ENCODE measurements around the gene SPATS2.

DNA sequence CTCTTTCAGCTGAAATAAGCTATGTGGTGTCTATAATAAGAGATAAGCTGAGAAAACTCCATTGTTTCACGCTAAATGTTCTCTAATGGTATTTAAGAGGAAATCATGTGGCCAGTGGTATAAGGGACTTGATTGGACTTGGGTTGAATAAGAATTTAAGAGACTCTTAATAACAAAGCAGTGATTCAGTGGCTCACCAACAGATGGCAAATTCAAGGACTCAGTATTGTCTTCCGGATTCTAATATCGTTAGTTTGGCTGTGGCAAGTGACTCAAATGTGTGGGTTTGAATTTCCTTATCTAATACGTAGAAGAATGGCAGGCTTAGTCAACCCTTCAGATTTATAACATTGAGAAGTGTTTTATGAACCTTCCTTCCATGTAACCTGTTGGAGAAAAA lies 122.5 kb downstream of the SPATS2 start:
- TF ChIP-seq, protein P1, sequence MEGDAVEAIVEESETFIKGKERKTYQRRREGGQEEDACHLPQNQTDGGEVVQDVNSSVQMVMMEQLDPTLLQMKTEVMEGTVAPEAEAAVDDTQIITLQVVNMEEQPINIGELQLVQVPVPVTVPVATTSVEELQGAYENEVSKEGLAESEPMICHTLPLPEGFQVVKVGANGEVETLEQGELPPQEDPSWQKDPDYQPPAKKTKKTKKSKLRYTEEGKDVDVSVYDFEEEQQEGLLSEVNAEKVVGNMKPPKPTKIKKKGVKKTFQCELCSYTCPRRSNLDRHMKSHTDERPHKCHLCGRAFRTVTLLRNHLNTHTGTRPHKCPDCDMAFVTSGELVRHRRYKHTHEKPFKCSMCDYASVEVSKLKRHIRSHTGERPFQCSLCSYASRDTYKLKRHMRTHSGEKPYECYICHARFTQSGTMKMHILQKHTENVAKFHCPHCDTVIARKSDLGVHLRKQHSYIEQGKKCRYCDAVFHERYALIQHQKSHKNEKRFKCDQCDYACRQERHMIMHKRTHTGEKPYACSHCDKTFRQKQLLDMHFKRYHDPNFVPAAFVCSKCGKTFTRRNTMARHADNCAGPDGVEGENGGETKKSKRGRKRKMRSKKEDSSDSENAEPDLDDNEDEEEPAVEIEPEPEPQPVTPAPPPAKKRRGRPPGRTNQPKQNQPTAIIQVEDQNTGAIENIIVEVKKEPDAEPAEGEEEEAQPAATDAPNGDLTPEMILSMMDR (IDR thresholded peaks at IDR 0.05), result no peak
- TF ChIP-seq POLR2A (IDR thresholded peaks at IDR 0.05), result no peak
